D721Med (cell line): ENCODE results near the gene HYOU1.
A peak's percentile ranks its signal among the peaks of the same experiment; 100 is the strongest.

Experiments used
- DNase-seq: peaks from one replicate; pipeline ENCODE4 v3.0.0; 2011; ENCODE audit warnings: low spot score; ENCODE audit not compliant: insufficient read length
- FAIRE-seq: peaks from 2 replicates; lab custom pipeline; 2011; peaks lifted over from hg19 to GRCh38; lab: Jason Lieb, UNC
- CTCF ChIP-seq: IDR thresholded peaks from 2 replicates; pipeline ENCODE4 v1.5.1; 2012; ENCODE audit warnings: mild to moderate bottlenecking, control low read depth; ENCODE audit not compliant: insufficient read depth; ENCODE audit errors: missing control alignments

The HYOU1 gene

GRCh38 chr11:119016216-119017009 lies 40.6 kb downstream of the HYOU1 start:
- FAIRE-seq, result no peak
- TF ChIP-seq CTCF, result no peak
- DNase-seq, result no peak

DNA sequence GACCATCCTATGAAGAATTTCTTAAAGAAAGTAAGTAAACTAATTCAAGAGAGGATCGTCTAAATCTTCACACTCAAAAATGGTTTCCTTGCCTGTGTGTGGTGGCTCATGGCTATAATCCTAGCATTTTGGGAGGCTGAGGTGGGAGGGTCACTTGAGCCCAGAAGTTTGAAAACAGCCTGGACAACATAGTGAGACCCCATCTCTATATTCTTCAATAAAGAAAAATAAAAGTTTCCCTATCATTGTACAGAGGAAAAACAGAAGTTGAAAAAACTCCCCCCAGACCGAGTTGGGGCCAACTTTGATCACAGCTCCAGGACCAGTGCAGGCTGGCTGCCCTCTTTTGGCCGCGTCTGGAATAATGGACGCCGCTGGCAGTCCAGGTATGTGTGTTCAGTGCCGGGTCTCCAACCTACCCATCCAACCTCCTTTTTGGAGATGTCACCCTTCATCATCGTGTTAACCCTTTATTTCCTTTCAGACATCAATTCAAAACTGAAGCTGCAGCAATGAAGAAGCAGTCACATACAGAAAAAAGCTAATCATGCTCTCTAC lies 41.9 kb downstream of the HYOU1 start:
- peak; percentile 7 for TF ChIP-seq CTCF
- no peak for DNase-seq
- FAIRE-seq, result no peak

DNA sequence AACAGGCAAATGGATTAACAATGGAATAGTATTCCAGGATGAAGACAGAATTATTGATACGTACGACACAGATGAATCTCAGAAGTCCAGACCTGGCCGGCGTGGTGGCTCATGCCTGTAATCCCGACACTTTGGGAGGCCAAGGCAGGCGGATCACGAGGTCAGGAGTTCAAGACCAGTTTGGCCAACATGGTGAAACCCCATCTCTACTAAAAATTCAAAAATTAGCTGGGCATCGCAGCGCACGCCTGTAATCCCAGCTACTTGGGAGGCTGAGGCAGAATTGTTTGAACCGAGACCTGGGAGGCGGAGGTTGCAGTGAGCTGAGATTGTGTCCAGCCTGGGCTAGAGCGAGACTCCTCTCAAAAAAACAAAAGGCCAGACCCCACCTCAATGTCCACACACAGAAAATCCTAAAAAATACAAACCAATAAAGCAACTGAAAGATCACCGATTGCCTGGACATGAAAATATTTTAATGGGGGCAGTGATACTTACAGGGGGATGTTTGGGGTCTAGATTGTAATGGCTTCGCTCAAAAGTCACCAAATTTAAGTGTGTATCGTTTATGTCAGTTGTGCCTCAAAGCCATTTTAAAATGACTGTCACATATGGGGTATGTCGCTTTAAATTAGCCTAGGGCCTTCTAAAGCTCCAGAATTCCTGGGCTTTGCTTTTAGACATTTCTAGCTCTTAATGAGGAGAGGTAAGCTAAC lies 42.6 kb downstream of the HYOU1 start:
- no peak for FAIRE-seq

DNA sequence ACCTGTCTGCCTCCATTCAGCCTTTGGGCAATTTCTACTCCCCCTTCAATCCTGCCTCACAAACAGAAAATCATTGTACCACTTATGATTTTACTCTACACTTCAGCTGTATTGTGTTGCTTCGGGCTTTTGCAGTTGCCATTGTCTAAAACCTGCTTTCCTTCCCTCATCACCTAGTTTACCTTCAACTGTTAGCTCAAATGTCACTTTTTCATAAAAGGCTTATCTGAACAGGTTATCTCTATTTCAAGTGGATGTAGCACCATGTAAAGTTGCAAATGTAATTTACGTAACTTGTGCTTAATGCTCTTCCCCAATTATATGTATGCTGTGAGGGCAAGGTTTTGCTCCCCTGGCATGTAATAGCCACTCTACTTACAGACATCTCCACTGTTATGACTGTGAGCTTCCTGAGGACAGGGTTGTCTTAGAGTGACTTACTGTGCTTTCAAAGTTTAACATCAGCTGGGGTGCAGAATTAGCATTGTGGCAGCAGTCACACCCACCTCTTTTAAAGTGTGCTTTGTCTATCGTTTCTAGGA lies 44.3 kb downstream of the HYOU1 start:
- no peak for FAIRE-seq
- no peak for DNase-seq
- TF ChIP-seq CTCF, result no peak

More for the DNA sequence above, 42.6 kb downstream of the HYOU1 start:
- TF ChIP-seq CTCF, result no peak
- DNase-seq, result no peak

GRCh38 chr11:119011476-119012053 lies 45.4 kb downstream of the HYOU1 start:
- no peak for DNase-seq
- TF ChIP-seq CTCF, result no peak
- no peak for FAIRE-seq

- no peak for FAIRE-seq
- TF ChIP-seq CTCF, result no peak
- DNase-seq, result no peak
These were observed 50.3 kb downstream of the HYOU1 start for GRCh38 chr11:119006656-119007055.
